Astrocyte of the spinal cord (primary cell): ENCODE measurements around the gene RARRES1.

Source experiments
- DNase-seq: peaks from one replicate; pipeline ENCODE4 v3.0.0; 2011; ENCODE audit warnings: low read depth, low spot score
- H3K4me3 ChIP-seq: 2 replicates; pipeline ENCODE4 v1.5.1; 2011; ENCODE audit warnings: low read depth, mild to moderate bottlenecking, low read length, moderate library complexity
- in situ Hi-C: cut with HindIII; loops from 2 replicates; pipeline ENCODE4 v1.10.0; 2017; ENCODE audit warnings: low sequenced_read_pairs
- TF ChIP-seq, protein P1 (sequence below): IDR thresholded peaks from 2 replicates; pipeline ENCODE4 v1.5.1; 2012; ENCODE audit warnings: low read depth, mild to moderate bottlenecking, low read length, inconsistent platforms

Gene RARRES1

DNA sequence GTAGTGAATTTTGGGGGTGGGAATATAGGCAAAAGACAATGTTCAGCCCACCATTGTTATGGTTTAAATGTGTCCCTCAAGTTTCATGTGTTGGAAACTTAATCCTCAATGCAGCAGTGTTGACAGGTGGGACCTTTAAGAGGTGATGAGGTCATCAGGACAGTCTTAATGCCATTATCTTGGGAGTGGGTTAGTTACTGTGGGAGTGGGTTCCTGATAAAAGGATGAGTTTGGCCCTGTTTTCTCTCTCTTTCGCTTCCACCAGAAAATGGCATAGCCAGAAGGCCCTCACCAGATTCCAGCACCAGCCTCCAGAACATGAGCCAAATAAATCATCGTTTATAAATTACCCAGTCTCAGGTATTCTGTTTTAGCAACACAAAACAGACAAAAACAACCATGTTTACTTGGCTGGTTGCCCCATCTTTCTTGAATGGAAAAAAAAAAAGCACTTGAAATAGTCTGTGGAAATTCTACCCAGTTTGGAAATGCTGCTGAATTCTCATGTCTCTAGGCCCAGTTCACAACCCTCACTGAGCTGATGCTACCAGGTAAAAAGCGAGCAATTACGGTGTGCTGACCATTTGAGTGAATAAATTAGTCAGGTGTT, 38.6 kb upstream of the RARRES1 start:
- TF ChIP-seq, protein P1, sequence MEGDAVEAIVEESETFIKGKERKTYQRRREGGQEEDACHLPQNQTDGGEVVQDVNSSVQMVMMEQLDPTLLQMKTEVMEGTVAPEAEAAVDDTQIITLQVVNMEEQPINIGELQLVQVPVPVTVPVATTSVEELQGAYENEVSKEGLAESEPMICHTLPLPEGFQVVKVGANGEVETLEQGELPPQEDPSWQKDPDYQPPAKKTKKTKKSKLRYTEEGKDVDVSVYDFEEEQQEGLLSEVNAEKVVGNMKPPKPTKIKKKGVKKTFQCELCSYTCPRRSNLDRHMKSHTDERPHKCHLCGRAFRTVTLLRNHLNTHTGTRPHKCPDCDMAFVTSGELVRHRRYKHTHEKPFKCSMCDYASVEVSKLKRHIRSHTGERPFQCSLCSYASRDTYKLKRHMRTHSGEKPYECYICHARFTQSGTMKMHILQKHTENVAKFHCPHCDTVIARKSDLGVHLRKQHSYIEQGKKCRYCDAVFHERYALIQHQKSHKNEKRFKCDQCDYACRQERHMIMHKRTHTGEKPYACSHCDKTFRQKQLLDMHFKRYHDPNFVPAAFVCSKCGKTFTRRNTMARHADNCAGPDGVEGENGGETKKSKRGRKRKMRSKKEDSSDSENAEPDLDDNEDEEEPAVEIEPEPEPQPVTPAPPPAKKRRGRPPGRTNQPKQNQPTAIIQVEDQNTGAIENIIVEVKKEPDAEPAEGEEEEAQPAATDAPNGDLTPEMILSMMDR = no peak
- in situ Hi-C loops = no loop called here
- no peak for DNase-seq
- no peak overlapping the region for H3K4me3 ChIP-seq

DNA sequence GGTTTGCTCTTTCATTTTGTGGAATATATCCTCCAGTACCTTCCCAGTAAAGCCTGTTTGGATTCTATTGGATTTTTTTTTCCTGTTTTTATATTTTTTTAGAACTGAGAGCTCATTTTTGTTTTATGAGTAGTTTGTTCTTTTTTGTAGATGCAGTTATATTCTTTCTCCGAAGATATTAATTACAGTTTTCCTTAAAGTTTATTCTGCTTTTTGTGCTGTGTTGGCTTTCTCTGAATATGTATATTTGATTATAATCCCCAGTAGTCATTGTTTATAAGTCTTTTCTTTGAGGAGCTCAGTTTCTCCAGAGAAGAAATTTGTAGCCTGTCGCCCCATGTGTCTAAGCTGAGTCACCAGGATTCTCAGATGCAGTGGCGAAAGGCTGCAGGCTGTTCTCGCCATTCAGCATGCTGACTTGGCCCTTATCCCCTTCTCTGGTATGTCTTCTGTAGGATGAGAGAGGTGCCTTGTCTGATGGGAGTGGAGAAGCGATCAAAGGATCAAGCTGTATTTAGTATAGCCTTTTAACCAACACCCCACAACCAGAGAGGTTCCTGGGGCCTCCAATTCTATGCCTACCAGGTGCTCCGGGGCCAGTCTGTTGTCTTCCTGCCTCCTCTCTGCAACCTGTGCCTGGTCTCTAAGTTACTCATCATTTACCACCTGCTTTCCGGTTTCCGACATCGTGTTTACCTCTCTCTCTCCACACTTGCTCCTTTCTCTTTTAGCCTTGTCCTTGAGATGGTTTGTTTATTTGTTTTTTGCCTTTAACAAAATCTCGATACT, 37.9 kb upstream of the RARRES1 start:
- DNase-seq = peak; percentile 81
- in situ Hi-C loops = no loop called here
- H3K4me3 ChIP-seq = no peak overlapping the region
- TF ChIP-seq, protein P1 = no peak

GRCh38 chr3:158769549-158769948, 37.3 kb upstream of the RARRES1 start:
- in situ Hi-C loops = no loop called here
- H3K4me3 ChIP-seq = no peak overlapping the region

GRCh38 chr3:158768881-158769543, 36.8 kb upstream of the RARRES1 start:
- TF ChIP-seq, protein P1 = no peak
- in situ Hi-C loops = no loop called here
- no peak overlapping the region for H3K4me3 ChIP-seq
- DNase-seq = peak; percentile 96

More at GRCh38 chr3:158769549-158769948, 37.3 kb upstream of the RARRES1 start:
- DNase-seq = no peak
- TF ChIP-seq, protein P1 = no peak

DNA sequence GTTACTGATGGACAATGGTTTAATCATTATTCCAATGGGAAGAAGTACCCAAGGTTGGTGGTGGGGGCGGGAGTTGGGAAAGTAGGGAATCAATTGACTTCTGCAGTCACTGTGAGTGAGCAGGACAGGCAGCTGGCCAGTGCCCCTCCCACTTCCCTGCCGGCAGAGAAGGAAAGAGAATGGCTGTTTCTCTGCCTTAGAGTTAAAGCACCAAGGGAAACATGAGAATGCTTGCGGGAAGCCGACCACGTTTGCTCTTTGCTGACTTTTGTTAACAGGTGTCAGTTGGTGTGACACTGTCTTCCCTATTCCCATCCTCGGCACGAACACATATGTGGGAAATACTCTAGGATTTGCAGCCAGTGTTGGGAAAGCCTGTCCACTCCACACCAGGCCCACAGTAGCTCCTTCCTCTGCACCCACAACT, 36.1 kb upstream of the RARRES1 start:
- H3K4me3 ChIP-seq = no peak overlapping the region
- TF ChIP-seq, protein P1 = no peak
- peak; percentile 76 for DNase-seq
- in situ Hi-C loops = no loop called here

GRCh38 chr3:158766364-158766763, 34.1 kb upstream of the RARRES1 start:
- DNase-seq = no peak
- no peak overlapping the region for H3K4me3 ChIP-seq
- TF ChIP-seq, protein P1 = no peak
- in situ Hi-C loops = no loop called here
